Inflammatory macrophage (primary cell): ENCODE results near the gene CAPN14.

Experiments used
- DNase-seq, 2 donors: peaks; one replicate each; pipeline ENCODE4 v3.0.0-alpha.2; 2020 to 2022

The CAPN14 gene

DNA sequence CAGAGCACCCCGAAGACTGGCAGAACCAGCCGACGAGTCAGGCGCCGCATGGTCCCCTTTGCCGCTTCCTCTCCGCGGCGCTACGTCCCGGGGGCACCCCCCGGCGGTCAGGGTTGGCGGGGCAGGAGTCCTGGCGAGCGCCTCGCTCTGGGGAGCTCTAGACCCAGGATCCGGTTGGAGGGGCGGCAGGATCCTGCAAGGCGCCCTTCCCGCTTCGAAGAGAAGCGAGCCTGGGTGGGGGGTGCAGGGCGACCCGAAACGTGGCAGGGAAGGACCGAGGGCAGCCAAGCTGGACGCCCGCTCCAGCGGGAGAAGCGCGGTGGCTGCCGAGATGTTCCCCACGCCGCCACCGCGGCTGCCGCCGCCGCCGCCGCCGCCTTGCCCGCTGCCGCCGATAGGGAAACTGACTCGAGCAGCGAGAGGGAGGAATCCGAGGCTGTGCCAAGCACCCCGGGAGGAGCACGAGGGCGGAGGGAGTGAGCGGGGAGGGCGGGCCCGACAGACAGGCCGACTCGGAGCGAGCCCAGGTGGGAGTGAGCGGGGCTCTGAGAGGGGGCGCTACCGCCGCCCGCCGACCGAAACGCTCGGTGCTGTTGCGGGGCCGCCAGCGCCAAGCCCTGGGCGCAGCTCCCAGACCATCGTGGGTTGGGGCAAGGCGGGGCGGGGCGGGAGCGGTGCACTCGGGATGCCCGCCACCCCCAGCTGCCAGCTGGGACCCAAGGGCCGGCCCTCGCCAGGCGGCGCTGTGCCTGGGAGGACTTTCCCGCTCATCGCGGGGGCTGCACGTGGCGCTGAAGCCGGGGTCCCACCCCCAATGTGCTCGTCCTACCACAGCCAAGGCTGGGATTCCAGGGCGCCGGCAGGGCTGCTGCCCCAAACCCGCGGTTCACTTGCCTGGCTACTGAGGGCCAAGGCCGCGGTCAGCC lies 79.0 kb downstream of the CAPN14 start, which contains the start of gene GALNT14:
Gene GALNT14, minus strand, starts transcription at position 404 of the 926 bp plus-strand sequence. Its CDS starts 354 bp downstream, at position 50.
- DNase-seq: peak; percentile 49 to 73

DNA sequence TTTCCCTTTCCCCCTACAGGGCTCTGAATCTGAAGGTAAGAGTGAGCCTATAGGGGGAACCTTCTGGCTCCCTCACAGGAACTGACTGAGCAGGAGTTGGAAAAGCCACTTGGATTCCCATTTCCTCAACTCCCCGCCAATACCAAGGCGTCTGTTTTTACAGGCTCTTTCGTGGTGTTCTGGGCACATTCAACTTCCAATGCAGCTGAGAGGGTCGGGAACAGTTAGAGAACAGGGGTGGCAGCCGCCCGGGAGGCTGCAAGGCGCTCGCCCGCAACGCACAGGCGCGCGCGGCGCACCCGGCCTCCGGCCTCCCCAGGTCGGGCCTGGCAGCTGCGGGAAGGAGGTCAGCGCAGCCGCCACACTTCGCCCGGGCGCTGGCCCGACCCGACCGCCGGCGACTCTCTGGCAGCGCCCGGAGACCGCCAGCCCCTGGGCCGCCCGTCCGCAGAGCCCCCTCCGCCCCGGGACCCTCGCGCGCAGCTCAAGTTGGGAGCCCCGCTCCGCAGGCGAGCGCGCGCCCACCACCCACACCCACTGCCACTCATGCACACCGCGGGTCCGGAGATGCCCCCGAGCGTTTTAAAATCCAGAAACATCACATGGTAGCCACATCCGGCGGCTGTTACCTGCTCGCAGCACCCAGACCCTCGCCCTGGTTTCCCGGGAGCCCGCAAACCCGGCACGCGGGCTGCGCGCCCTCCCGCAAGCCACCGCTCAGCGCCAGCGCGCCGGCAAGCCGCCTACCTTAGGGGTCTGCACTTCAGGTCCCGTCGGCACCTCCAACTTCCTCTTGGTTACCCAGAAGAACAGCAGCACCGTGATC lies 79.9 kb downstream of the CAPN14 start:
- DNase-seq: no peak

DNA sequence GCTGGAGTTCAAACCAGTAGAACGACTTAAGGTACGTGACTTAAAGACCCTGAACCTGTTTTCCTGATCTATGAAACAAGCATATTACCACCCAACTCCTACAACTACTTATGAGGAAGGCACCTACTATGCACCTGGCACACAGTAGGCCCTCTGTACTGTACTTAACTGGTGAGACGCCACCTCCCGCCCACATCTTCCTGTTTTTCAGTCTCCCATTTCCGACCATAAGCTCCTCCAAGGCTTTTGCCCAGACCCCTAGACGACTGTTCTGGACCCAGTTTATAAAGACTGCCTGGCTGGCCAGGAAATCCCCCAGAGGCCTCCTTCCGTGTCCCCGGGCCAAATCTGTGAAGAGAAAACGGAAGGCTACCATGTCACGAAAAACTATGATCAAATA lies 80.6 kb downstream of the CAPN14 start:
- peak in 1 of 2 donors; percentile 1 for DNase-seq

DNA sequence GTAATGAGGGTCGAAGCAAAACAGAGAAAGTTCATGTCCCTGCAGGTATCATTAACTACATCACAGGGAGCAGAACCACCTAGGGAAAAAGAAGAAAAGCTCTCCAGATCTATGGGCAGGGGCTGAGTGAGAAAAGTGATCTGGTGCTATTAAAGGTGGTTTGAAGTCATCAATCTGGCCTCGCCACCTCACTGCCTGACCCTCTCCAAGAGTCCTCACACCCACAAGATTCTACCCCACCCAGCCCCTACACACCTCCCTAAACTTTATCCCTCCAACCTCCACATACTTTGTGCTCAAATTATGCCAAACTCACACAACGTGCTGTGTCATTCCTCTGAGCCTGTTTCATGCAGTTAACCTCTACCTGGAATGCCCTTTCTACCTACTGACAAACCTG lies 81.3 kb downstream of the CAPN14 start:
- DNase-seq: no peak

DNA sequence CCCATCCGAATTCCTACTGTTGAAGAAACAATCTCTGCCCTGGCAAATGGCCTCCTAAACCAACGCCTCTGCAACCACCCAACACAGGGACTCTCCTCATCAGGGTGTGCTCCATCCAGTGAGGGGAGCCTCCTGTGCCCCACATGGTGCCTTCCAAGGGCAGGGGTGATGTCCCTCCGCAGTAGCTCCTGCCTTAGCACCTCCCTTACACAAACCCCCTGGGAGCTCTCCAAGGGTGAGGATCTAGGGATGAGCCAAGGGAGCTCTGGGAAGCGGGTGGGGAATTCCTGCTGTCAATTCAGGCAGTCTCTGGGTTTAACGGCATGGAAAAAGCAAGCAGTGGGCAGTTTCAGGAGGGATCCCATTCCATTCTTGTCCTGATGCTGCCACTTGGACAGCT lies 82.8 kb downstream of the CAPN14 start:
- DNase-seq: no peak

DNA sequence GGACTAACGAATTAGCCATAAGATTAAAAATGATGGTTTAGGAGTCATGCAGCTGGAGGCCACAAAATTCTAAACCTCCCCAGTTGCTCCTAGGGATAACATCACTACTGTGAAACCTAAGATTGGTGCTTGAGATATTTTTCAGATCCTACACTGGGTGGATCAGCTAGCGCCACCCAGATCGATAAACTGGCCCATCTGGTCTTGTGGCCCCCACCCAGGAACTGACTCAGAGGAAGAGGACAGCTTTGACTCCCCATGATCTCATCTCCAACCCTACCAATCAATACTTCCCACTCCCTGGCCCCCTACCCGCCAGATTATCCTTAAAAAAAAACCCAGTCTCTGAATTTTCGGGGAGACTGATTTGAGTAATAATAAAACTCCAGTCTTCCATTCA lies 84.5 kb downstream of the CAPN14 start:
- no peak for DNase-seq

DNA sequence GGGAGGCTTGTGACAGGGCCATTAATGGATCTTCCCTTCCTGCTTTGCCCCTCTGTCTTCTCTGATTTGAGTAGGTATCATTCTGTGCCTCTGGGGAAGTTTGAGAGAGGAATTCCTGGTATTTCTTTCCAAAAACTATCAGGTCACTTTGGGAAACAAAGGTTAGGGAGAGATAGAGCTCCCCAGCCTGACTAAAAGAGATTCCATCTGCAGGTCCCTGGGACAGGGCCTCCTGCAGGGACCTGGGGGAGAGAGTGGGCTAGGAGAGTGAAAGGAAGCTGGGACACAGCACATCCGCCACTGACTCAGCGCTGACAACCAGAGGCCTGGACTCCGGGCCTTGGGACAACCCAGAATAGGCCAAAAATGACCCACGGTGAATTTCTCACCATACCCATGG lies 85.4 kb downstream of the CAPN14 start:
- DNase-seq: no peak

DNA sequence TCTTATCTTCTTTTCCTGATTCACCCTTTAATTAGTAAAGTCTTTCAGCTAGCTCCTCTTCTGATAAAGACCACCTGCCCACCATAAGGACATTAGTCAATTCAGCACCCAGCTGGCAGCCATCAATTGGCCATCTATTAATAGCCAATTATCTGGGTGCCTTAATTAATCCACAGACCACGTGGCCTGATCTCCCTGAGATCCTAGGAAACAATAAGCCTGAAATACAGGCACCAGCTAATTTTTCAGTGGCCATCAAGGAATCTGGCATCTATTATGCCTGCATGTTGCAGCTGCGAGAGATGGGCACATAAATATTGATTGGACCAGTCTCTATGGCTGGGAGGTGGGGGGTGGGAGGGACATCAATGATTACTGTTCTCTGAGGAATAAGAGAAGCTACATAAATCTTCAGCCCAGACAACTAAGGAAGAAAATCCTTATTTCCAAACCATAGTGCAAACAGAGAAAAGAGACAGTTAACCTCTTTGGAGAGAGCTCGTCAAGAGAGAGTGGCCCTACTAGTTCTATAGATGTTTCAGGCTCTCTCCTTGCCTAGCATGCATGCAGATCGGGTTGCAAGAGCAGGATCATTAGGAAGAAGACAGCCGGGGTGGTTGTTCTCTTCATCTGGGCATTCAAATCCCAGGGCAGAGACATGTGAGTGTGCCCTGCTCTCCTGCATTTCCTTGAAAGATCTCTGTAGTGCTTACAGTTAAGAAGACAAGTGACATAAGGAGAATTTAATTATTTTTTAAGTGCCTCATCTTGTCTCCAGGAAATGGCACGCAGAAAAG lies 87.7 kb downstream of the CAPN14 start:
- no peak for DNase-seq

DNA sequence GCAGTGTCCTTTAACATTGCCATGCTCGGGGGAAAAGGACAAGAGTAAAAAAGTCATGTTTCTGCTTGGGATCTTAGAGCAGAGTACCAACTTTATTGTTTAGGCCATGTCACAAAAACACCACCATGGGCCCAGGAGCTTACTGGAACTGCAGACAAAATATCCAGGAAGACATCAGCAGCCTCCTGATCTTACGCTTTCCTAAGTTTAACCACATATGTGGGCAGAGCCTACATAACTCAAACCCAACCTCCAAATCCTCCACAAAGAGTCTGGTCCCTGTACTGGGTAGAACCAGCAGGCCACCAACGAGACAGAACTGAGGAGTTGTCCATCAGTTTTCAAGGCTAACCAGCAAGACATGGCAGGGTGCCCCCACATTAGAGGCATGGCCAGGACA lies 89.4 kb downstream of the CAPN14 start:
- DNase-seq: peak in 1 of 2 donors; percentile 55

DNA sequence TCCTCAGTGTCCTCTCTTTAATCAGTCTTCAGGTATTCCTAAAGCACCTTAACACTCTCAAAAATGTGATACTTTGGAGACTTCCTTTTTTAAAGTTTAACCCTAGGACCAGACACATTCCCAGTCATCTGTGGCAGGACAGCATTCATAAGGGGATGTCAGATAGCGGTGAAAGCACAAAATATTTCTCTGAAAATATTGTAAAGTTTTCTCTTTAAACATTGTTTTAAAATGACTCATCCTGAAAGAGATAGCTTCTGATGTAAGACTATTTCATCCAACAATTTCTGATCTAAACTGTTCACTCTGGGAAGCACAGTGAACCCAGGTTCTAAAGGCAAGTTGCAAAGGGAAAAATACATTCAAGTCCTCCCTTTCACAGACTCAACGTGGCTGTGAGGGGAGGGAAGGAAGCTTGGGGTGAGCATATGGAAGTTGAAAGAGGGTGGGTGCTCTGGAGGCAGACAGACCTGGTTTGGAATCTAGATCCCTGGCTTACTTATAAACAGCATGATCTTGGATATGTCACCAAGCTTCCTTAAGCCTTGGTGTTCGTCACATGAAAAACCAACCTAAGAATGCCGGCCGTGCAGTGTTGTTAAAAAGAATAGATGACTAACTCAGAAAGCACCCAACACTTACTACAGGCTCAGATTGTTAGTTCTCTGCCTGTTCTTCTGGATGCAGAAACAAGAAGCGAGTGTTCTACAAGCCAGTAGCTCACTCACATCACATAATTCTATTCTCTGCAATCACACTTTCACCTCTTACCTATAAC lies 91.2 kb downstream of the CAPN14 start:
- DNase-seq: no peak

DNA sequence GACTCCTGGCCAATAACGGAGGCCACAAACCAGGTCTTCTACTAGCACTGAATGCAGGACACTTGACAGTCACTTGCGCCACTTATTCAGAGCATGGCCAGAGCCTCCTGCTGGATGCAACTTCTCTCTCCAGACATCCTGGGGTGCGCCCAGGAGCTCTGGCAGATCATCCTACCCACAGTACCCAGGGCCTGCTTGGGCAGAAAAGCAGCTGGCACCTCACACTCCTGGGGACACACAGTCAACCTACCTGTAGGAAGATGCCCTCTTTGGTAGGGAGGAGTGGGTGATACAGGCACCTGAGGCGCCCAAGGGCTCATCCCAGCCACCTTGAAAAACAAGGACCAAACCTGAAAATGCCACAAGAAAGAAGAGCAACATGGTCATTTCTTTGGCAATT lies 92.4 kb downstream of the CAPN14 start:
- DNase-seq: no peak
